ENCODE data around the gene CNBP.

DNA sequence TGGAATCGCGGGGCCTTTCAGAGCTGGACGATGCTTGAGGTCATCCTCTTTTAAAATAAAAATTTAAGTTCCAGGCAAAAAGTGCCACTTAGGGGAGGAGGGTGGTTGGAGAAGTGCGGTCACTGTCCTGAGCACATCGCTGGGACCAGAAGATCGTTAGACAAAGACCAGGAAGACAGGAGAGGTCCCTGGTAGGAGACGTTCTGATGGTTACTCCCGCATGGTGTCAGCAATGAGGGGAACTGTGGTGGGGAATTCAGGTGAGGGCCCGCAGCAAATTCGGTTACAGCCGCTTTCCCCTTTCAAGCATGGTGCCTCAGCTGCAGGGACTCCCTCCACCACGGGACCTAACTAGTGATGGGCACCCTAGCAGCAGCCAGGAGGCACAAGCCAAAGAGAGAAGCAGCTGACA, 21.8 kb downstream of the CNBP start:
- TF ChIP-seq, protein P1, sequence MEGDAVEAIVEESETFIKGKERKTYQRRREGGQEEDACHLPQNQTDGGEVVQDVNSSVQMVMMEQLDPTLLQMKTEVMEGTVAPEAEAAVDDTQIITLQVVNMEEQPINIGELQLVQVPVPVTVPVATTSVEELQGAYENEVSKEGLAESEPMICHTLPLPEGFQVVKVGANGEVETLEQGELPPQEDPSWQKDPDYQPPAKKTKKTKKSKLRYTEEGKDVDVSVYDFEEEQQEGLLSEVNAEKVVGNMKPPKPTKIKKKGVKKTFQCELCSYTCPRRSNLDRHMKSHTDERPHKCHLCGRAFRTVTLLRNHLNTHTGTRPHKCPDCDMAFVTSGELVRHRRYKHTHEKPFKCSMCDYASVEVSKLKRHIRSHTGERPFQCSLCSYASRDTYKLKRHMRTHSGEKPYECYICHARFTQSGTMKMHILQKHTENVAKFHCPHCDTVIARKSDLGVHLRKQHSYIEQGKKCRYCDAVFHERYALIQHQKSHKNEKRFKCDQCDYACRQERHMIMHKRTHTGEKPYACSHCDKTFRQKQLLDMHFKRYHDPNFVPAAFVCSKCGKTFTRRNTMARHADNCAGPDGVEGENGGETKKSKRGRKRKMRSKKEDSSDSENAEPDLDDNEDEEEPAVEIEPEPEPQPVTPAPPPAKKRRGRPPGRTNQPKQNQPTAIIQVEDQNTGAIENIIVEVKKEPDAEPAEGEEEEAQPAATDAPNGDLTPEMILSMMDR (IDR thresholded peaks at IDR 0.05 in 4 of 5, conservative IDR thresholded peaks at IDR 0.05 in 1 of 5): peak in 1 of 5 experiments; percentile 25
- TF ChIP-seq POLR2A (IDR thresholded peaks at IDR 0.05): no peak
